HUES48 (cell line): ENCODE data around the gene SLC30A2.

ENCODE experiments used
- H3K27ac ChIP-seq: one replicate; pipeline ENCODE4 v1.7.0; 2013; ENCODE audit warnings: low read depth, low read length, inconsistent platforms
- H3K27me3 ChIP-seq: 2 replicates; pipeline ENCODE4 v1.6.1; 2013; ENCODE audit warnings: mild to moderate bottlenecking, low read length; ENCODE audit not compliant: control insufficient read depth, insufficient read depth
- H3K36me3 ChIP-seq: 2 replicates; pipeline ENCODE4 v1.6.1; 2013; ENCODE audit warnings: low read length; ENCODE audit not compliant: control insufficient read depth, insufficient read depth
- H3K4me1 ChIP-seq: 2 replicates; pipeline ENCODE4 v1.6.1; 2013; ENCODE audit warnings: mild to moderate bottlenecking, low read length; ENCODE audit not compliant: control insufficient read depth, insufficient read depth
- H3K4me3 ChIP-seq: 2 replicates; pipeline ENCODE4 v1.5.1; 2013; ENCODE audit warnings: mild to moderate bottlenecking, low read depth, low read length
- H3K9ac ChIP-seq: 2 replicates; pipeline ENCODE4 v1.6.1; 2013; ENCODE audit warnings: mild to moderate bottlenecking, low read depth, low read length, moderate library complexity
- H3K9me3 ChIP-seq: 2 replicates; pipeline ENCODE4 v1.6.1; 2013; ENCODE audit warnings: low read length; ENCODE audit not compliant: control insufficient read depth, insufficient read depth

The SLC30A2 gene

GRCh38 chr1:26067432-26067911 is 21.6 kb upstream of the SLC30A2 start, which contains the start of gene TRIM63:
TSS of gene TRIM63 (minus strand) at chr1:26067630. CDS start at chr1:26067494, 136 bp downstream.
- Histone ChIP-seq H3K4me1 (no peaks in the 10 kb centered on the region), H3K36me3 (no peaks in the 10 kb centered on the region), H3K9ac (no peak within 1 kb of the TSS), H3K4me3 (no peak within 1 kb of the TSS), H3K9me3 (no peaks in the 10 kb centered on the region), H3K27me3 (no peaks in the 10 kb centered on the region), H3K27ac (no peak within 1 kb of the TSS)

DNA sequence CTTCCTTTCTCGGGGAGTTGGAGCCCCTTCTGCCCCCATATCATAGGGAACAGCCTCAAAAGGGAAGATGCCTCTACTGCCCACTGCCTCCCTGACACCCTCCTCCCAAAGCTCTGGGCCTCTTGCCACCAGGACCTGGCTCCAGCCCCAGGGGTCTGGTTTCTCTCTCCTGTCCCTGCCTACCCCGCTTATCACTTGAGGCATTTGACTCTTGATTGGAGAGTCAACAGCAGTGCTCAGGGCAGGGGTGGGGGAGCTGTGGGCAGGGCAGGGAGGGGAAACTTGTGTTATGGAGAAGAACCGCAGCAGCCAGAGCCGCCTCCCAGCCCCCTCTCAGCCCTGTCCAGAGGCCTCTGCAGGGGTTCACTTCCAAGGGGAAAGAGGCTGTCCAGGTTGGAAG is 20.9 kb upstream of the SLC30A2 start:
- H3K4me1 ChIP-seq, result no peaks in the 10 kb centered on the region
- no peak overlapping the region for H3K4me3 ChIP-seq
- no peaks in the 10 kb centered on the region for H3K27me3 ChIP-seq
- H3K27ac ChIP-seq, result no peak overlapping the region
- no peaks in the 10 kb centered on the region for H3K36me3 ChIP-seq
- H3K9ac ChIP-seq, result no peak overlapping the region
- H3K9me3 ChIP-seq, result no peaks in the 10 kb centered on the region

DNA sequence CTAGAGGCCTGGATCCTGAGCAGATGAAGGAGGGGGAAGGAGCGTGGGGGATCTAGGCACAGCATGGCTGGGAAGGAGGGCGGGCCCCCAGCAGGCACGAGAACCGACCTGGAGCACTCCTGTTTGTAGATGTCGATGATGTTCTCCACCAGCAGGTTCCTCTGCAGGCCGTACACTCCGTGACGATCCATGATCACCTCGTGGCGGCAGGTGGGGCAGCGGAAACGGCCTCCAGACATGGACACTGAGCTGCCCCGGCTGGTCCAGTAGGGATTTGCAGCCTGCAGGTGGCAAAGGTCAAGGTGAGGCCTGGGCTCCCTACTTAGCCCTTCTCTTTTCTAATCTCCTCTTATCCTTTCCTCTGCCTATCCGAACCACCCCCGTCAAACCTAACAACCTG is 20.2 kb upstream of the SLC30A2 start:
- H3K27me3 ChIP-seq, result no peaks in the 10 kb centered on the region
- no peaks in the 10 kb centered on the region for H3K4me1 ChIP-seq
- H3K36me3 ChIP-seq, result no peaks in the 10 kb centered on the region
- H3K27ac ChIP-seq, result no peak overlapping the region
- H3K9ac ChIP-seq, result no peak overlapping the region
- H3K9me3 ChIP-seq, result no peaks in the 10 kb centered on the region
- no peak overlapping the region for H3K4me3 ChIP-seq

GRCh38 chr1:26064553-26064952 is 18.6 kb upstream of the SLC30A2 start:
- Histone ChIP-seq H3K27ac (no peak overlapping the region), H3K36me3 (no peaks in the 10 kb centered on the region), H3K4me3 (no peak overlapping the region), H3K4me1 (no peaks in the 10 kb centered on the region), H3K9me3 (no peaks in the 10 kb centered on the region), H3K27me3 (no peaks in the 10 kb centered on the region), H3K9ac (no peak overlapping the region)

GRCh38 chr1:26060832-26061574 is 15.1 kb upstream of the SLC30A2 start:
- Histone ChIP-seq H3K27ac (no peak overlapping the region), H3K4me1 (no peaks in the 10 kb centered on the region), H3K4me3 (no peak overlapping the region), H3K9me3 (no peaks in the 10 kb centered on the region), H3K27me3 (no peaks in the 10 kb centered on the region), H3K9ac (no peak overlapping the region; the same call in 1 of the 2 replicates), H3K36me3 (no peaks in the 10 kb centered on the region)

DNA sequence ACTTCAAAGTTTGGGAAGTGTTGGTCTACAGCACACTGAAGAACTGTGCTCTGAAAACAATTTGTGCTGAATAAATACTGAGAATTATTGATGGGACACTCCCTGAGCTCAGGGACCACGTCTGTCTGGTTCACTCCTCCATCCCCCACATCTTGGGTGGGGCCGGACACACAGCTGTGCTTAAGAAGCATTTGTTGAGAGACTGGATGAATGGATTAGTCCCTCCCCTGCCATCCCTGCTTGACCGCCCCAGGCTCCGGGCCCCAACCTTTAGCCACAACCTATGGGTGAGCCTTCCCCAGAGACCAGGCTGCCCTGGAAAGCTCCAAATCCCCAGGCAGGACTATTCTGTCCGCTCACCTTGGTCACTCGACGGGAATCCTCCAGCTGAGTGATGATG is 14.0 kb upstream of the SLC30A2 start:
- no peak overlapping the region for H3K27ac ChIP-seq

GRCh38 chr1:26058052-26058595 is 12.2 kb upstream of the SLC30A2 start:
- H3K27ac ChIP-seq, result no peak overlapping the region
- no peaks in the 10 kb centered on the region for H3K4me1 ChIP-seq
- no peaks in the 10 kb centered on the region for H3K36me3 ChIP-seq
- H3K9me3 ChIP-seq, result no peaks in the 10 kb centered on the region
- H3K4me3 ChIP-seq, result no peak overlapping the region
- H3K27me3 ChIP-seq, result peaks cover 8% of the 10 kb centered on the region; the same call in 1 of the 2 replicates
- H3K9ac ChIP-seq, result no peak overlapping the region

More for the DNA sequence above, 14.0 kb upstream of the SLC30A2 start:
- no peaks in the 10 kb centered on the region for H3K27me3 ChIP-seq
- no peaks in the 10 kb centered on the region for H3K36me3 ChIP-seq
- no peak overlapping the region for H3K4me3 ChIP-seq
- no peaks in the 10 kb centered on the region for H3K9me3 ChIP-seq
- H3K9ac ChIP-seq, result no peak overlapping the region
- no peaks in the 10 kb centered on the region for H3K4me1 ChIP-seq

- H3K27me3 ChIP-seq, result peaks cover 8% of the 10 kb centered on the region; the same call in 1 of the 2 replicates
- no peak overlapping the region for H3K4me3 ChIP-seq
- H3K27ac ChIP-seq, result no peak overlapping the region
- no peaks in the 10 kb centered on the region for H3K36me3 ChIP-seq
- H3K9ac ChIP-seq, result no peak overlapping the region
- H3K4me1 ChIP-seq, result no peaks in the 10 kb centered on the region
- H3K9me3 ChIP-seq, result no peaks in the 10 kb centered on the region
Measured at GRCh38 chr1:26057189-26057588, 11.3 kb upstream of the SLC30A2 start.

- Histone ChIP-seq H3K9me3 (no peaks in the 10 kb centered on the region), H3K4me1 (no peaks in the 10 kb centered on the region), H3K4me3 (no peak overlapping the region), H3K27ac (no peak overlapping the region), H3K36me3 (no peaks in the 10 kb centered on the region), H3K27me3 (peaks cover 9% of the 10 kb centered on the region; the same call in 1 of the 2 replicates), H3K9ac (no peak overlapping the region)
Measured at GRCh38 chr1:26055041-26055440, 9.1 kb upstream of the SLC30A2 start.

DNA sequence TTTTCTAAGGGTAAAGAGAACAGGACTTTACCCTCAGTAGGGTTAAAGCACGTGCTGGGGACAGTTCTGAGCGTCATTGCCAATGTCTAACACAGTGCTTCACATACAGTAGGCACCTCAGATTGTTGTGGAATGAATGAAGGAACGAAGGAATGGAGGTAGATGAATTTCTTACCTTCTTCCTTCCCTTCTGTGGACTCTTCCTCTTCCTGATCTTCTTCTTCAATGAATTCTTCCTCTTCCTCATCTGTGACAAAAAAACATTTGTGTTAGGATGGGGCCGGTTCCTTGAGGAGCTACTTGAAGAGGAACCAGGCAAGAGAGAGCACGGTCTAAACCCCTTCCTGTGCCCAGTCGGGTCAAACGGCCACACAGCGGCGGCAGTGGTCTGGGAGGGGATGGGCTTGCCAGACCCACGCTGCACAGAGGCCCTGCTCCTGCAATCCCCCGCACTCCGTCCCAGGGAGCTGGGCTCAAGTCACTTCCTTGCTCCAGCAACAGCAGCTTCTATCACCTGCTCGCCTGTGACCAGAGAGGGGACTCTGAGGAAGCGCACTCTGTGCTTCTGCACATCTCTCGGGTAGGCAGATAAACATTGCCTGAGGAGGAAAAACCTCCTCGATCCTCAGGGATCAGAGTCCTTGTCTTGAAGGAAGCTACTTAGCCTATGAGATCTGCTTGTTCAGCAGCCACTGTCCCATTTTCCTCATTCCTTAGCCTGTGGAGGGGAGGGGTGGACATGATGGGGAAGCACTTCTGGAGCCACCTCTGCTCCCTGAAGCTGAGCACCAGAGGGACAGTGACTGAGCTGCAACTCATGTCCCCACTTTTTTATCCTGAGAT is 8.0 kb upstream of the SLC30A2 start:
- Histone ChIP-seq H3K36me3 (no peaks in the 10 kb centered on the region), H3K4me1 (no peaks in the 10 kb centered on the region), H3K9me3 (no peaks in the 10 kb centered on the region), H3K9ac (no peak overlapping the region), H3K27me3 (peaks cover 20% of the 10 kb centered on the region), H3K27ac (no peak overlapping the region), H3K4me3 (no peak overlapping the region)

GRCh38 chr1:26050248-26050640 is 4.3 kb upstream of the SLC30A2 start:
- no peaks in the 10 kb centered on the region; the same call in 1 of the 2 replicates for H3K4me1 ChIP-seq
- no peaks in the 10 kb centered on the region for H3K9me3 ChIP-seq
- no peak overlapping the region for H3K4me3 ChIP-seq
- H3K27me3 ChIP-seq, result peaks cover 57% of the 10 kb centered on the region
- no peaks in the 10 kb centered on the region for H3K36me3 ChIP-seq
- no peak overlapping the region for H3K9ac ChIP-seq
- no peak overlapping the region for H3K27ac ChIP-seq
